Left lobe of liver (tissue), 2 donors: Measurements from ENCODE around the gene DYNLRB1. TPM values are rescaled to one million over a fixed set of nuclear protein-coding genes. Genes with fewer than 3 reads are reported as not detected.

ENCODE experiments used
- ATAC-seq: fragments of 200-7000 bp; cut with Tn5 transposase; one replicate; pipeline ENCODE4 v1.9.1; 2020; ENCODE audit warnings: mild to moderate bottlenecking, moderate library complexity
- DNase-seq: peaks from one replicate; pipeline ENCODE4 v3.0.0-alpha.2; 2020; ENCODE audit warnings: low spot score
- total RNA-seq: library from RNA; stranded (reverse); gene quantifications from one replicate; pipeline ENCODE4 v1.2.1, GENCODE V29; 2021
- donor health status: DM: no; HTN: no; CAD: no; lungs with moderate emphysema.
- donor health status: DM: no; HTN: yes; CAD: no.

The DYNLRB1 gene
- total RNA-seq, 1 donor from 2014 or later, result 34.6 TPM

DNA sequence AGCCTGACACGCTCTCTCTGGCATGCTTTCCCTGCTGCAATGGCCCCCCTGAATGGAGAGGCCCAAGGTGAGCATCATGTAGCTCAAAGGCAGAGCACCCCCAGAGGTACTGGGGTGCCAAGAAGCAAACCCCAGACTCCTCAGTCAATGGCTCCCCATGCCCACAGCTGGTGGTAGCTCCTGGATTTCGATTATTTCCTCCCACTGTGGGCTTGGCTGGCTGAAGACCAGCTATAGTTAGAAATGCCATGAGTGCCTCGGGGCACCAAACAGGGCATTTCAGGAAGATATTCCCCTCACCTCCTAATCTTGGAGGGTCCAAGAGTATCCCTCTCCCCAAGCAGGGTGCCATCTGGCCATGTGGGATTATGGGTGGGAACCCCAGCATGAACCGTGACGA, 59.0 kb downstream of the DYNLRB1 start:
- ATAC-seq, result no peak
- no peak for DNase-seq

GRCh38 chr20:34575756-34576155, 59.5 kb downstream of the DYNLRB1 start:
- DNase-seq (no peak), ATAC-seq (no peak)

- ATAC-seq, result no peak
- no peak for DNase-seq
These were observed 60.8 kb downstream of the DYNLRB1 start for GRCh38 chr20:34577061-34577460.

DNA sequence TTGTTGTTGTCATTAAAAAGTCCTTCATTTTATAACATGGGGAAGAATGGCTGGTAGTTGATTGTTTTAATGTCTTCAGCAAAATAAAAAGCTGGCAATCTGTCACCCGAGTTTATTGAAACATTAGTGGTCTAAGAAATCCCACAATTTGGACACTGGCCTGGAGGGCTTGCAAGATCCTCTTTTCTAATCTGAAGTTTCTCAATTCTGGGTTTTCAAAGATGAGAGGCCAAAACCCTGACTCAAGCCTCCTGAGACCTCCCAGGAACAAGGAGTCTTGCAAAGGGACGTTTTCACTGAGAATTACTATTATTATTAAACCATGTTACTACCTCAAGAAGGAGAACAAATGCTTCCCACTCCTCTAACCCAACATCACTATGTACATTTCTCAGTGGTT, 61.8 kb downstream of the DYNLRB1 start:
- DNase-seq (no peak), ATAC-seq (no peak)

DNA sequence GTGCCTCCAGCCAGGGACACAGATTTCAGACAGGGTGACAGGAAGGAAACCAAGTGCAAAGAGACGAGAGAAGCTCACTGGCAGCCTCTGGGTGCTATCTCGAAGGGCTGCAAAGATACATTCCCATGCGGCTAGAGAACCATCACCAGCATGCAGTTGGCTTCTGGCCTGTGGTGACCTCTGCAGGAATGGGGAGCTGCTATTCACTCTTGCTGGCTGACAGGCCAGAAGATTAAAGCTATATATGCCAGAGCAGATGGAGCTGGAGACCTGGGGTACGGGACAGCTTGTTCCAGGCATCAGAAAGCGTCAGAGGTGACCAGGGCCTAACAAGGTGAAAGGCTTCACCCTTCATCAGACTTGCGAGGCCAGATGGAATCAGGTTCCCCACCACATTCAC, 62.3 kb downstream of the DYNLRB1 start:
- DNase-seq (no peak), ATAC-seq (no peak)

- ATAC-seq, result peak; percentile 68
- no peak for DNase-seq
These were observed 63.2 kb downstream of the DYNLRB1 start for GRCh38 chr20:34579191-34579978.

DNA sequence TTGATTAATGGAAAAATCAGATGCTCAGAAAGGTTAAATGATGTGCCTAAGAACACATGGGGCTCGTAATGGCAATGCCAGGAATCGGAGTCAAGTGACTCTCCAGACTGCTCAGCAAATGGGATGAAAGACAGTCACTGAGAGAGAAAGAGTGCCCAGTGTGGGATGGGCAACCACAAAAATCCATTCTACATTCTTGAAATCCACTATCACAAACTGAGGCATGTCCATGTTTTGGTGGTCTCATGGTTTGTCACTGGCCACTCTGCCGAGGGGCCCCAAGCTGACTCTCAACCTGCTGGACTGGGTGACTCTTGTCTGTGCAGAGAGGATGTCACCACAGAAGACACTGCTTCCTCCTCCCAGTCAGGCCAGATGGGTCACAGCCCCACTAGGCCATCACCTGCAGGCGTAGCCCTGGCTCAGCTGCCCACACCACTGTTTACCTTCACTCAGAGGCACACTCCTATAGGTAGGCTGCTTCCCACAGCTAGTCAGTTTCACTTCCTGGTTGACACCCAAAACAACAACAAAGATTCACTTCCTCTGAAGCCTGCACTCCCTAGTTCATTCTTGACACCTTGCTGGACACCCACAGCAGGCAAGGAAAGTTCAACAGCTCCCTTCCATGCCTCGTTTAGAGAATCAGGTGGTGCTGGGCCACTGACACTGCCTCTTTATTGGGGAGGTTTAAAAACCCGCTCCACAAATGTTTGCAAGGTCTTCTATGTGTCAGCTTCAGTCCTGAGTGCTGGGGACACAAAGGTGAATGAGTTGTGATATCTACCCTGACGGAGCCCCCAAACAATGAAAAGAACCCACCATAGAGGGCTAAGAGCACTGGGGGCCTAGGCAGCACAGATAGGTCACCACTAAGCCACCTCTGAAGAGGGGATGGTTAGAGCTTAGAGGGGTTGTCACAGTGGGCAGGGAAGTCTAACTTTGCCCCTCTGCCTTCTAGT, 64.0 kb downstream of the DYNLRB1 start:
- ATAC-seq, result no peak
- peak; percentile 40 for DNase-seq

DNA sequence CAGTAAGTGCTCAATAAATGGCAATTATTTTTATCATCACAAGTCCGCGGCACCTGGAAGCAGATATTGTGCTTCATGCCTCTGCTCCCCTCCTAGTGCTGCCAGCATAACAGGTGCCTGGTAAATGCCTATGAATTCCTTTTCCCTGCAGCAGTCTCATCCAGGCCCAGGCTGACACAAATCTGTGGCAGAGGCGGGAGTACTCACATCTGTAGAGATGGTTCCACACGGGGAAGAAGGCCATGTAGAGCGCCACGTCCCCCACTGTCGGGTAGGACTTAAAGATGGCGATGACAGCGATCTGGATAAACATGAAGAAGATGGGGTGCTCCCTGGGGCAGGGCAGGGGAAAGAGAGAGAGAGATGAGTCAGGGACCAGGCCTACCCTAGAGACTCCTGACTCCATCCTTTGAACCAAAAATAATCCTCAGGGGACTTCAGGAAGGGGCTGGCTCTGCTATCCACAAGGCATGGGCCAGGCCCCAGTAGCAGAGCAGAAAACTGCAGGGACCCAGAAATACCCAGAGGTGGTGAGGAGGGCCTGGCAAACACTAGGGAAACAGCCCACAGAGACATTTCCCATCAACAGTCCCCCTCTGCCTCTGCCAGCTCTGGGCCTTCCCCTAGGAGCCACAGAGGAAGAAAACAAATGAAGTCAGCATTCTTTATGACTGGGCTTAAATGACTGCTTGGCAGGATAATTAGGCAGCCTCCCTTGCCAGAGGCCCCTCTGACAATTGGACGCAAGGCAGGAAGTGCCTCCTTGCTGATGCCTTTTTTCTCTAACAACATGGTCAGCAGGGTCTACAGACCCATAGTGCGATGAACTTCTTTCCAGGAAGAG, 65.3 kb downstream of the DYNLRB1 start:
- DNase-seq, result peak; percentile 38
- peak; percentile 33 for ATAC-seq

DNA sequence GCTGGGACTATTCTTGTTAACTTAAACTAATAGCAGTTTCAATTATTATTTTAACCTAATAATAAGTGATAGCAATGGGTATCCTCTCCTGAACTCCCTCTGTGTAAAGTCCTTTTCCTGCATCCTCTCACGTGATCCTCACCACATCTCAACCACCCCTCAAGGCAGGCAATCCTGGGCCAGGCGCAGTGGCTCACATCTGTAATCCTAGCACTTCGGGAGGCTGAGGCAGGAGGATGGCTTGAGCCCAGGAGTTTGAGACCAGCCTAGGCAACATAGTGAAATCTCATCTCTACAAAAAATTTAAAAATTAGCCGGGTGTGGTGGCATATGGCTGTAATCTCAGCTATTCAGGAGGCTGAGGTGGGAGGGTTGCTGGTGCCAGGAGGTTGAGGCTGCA, 66.0 kb downstream of the DYNLRB1 start:
- no peak for ATAC-seq
- DNase-seq, result no peak

DNA sequence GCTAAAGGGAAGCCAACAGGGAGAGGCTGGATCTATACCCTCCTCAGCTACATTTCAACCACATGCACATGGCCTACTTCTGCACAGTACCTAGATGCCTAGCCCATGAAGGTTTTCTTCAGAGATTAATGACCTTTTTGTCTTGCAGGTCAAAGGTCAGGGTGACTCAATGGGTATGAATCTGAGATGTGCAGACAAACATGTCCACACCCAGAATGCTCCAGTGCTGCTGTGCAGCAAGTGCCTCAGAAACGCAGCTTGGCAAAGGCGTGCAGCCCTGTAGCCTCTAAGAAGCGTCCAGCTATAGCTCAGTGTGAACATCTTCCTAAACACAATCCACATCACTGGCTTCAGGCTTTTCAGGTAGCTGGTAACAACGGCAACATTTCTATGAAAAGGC, 66.7 kb downstream of the DYNLRB1 start:
- ATAC-seq (no peak), DNase-seq (no peak)

GRCh38 chr20:34583544-34583943, 67.3 kb downstream of the DYNLRB1 start:
- no peak for DNase-seq

DNA sequence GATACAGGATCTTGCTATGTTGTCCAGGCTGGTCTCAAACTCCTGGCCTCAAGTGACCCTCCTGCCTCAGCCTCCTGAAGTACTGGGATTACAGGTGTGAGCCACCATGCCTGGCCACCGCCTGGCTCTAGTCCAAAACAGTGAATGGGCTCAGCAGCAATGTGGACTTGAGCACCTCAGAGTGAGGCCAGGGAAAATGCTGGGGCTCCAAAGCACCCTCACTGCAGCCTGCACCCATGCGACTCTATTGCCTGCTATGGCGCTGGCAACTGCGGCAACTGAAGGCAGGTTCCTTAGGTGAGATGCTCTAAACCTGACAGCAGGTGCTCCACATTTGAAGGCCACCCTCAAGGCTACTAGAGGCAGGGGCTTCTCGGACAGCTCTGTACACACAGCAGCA, 68.8 kb downstream of the DYNLRB1 start:
- ATAC-seq, result no peak
- DNase-seq, result peak; percentile 43

More at GRCh38 chr20:34583544-34583943, 67.3 kb downstream of the DYNLRB1 start:
- ATAC-seq, result no peak

DNA sequence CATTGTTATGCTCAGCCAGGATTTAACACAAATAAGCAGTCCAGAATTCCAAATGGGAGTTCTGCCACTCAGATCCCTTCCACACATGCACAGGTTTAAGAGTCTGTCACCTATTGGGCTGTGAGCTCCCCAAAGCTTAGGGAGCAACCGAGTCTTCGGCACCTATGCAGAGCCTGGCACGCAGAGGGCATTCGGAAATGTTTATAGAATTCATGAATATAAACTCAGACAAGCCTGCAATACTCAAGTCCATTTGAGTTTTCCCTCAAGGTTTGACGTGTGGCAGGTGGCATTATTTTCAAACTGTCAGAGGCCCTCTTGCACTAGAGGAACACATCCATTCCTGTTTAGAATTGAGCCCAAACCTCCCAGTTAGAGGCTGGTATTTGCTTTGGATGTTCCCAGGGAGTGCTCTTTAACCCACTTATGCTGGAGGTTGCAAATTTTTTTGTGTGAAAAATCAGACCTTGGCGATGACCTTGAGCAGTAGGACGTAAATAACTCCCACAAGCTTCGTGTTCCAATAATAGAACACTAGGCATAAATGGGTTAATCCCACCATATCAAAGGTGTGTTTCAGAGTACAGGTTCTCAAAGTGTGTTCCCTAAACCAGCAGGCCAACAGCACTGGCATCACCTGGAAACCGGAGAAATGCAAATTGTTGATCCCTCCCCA, 70.4 kb downstream of the DYNLRB1 start:
- ATAC-seq, result no peak
- no peak for DNase-seq

Other genes starting within 250 kb of the DYNLRB1 start
- 115 TPM for gene AHCY, start 213.1 kb upstream of the DYNLRB1 start, total RNA-seq
- 45.6 TPM for gene ITCH, start 153.1 kb upstream of the DYNLRB1 start, total RNA-seq
- 24.2 TPM for gene MAP1LC3A, start 42.3 kb downstream of the DYNLRB1 start, total RNA-seq
- gene PIGU, start 160.7 kb downstream of the DYNLRB1 start, total RNA-seq, result 3.8 TPM
- 14.4 TPM for gene TP53INP2, start 187.9 kb downstream of the DYNLRB1 start, total RNA-seq